ENCODE results near the gene ARHGEF4. TPM values are rescaled to one million over a fixed set of nuclear protein-coding genes. Genes with fewer than 3 reads are reported as not detected.

Gene ARHGEF4
- total RNA-seq, 1 donor from 2014 or later, result 9.3 TPM

GRCh38 chr2:130824492-130825061 is 12.1 kb upstream of the ARHGEF4 start:
- DNase-seq (ENCODE audit: low read depth), result peak; percentile 100
- no peak overlapping the region for H3K4me3 ChIP-seq (ENCODE audit: low read depth, low read length)
- no peak for TF ChIP-seq CTCF (IDR thresholded peaks at IDR 0.05; ENCODE audit: insufficient read depth, low read length, poor library complexity, severe bottlenecking)
- no peaks in the 10 kb centered on the region for H3K36me3 ChIP-seq (ENCODE audit: control insufficient read depth, insufficient read depth, low read length)
- H3K27me3 ChIP-seq (ENCODE audit: control insufficient read depth, insufficient read depth, low read length), result no peaks in the 10 kb centered on the region

DNA sequence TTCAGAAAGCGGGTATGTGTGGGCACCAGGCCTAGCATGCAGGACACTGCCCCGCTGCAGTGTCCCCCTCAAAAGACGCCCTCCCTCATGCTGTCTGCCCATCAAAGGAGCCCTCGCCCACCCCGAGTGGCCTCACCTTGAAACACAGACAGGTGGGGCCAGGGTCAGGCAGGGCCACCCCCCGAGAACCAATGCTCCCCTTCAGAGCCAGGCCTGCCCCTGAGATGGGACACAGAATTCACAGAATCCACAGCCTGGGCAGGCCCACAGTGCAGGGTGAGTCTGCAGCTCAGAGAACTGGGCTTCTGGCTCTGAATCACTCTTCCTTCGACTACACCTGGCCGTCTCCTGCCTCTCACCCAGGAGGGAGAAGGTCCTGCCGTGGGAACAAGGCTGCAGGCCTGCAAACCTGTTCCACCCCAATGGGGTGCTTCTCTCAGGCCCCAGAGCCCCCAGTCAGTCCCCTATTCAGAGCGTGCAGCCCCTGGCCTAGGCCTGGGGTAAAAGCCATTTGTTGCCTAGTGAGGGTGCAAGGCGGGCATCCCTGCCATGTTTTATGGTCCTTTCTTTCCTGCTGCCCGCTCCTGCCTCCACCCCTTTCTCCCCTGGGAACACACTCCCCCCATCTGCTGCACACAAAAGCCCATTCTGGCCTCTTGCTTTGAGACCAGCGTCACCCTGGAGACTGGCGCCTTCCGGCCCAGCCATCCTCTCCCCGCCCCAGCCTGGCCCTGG is 11.3 kb upstream of the ARHGEF4 start:
- H3K4me3 ChIP-seq (ENCODE audit: low read depth, low read length), result no peak overlapping the region
- TF ChIP-seq CTCF (IDR thresholded peaks at IDR 0.05; ENCODE audit: insufficient read depth, low read length, poor library complexity, severe bottlenecking), result no peak
- no peaks in the 10 kb centered on the region for H3K27me3 ChIP-seq (ENCODE audit: control insufficient read depth, insufficient read depth, low read length)
- no peak for DNase-seq (ENCODE audit: low read depth)
- H3K36me3 ChIP-seq (ENCODE audit: control insufficient read depth, insufficient read depth, low read length), result no peaks in the 10 kb centered on the region

DNA sequence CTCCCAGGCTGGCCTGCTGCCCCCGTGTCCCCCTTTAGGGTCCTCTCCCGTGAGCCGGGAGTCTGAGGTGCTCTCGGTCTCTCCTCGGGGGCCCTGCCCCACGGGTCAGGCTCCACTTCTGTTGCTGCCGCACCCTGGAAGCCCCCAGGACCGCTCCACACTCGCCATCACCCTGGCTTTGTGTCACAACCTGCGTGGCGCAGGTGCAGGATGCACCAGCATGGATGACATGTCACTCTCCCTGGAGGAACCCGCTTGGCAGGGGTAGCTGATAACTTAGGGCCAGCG is 10.8 kb upstream of the ARHGEF4 start:
- H3K36me3 ChIP-seq (ENCODE audit: control insufficient read depth, insufficient read depth, low read length), result no peaks in the 10 kb centered on the region
- DNase-seq (ENCODE audit: low read depth), result no peak
- no peak for TF ChIP-seq CTCF (IDR thresholded peaks at IDR 0.05; ENCODE audit: insufficient read depth, low read length, poor library complexity, severe bottlenecking)

DNA sequence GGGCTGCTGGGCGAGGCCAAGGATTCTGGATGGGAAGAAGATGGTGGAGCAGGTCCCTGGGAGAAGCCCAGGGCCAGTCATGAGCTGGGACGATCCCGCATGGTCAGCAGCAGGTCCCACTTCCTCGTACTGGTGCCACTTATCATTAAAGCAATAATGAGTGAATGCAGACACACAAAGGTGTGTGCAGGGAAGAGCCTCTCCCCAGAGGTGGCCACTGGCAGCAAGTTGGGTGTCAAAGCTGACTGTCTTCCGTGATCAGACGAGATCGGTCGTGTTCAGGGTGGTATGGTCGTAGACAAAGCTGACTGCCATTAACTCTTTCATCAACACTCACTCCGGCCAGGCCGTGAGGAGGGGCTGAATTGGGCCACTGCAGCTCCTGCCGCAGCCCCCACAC is 10.3 kb upstream of the ARHGEF4 start:
- DNase-seq (ENCODE audit: low read depth), result no peak
- TF ChIP-seq CTCF (IDR thresholded peaks at IDR 0.05; ENCODE audit: insufficient read depth, low read length, poor library complexity, severe bottlenecking), result no peak
- no peaks in the 10 kb centered on the region for H3K27me3 ChIP-seq (ENCODE audit: control insufficient read depth, insufficient read depth, low read length)
- no peaks in the 10 kb centered on the region for H3K36me3 ChIP-seq (ENCODE audit: control insufficient read depth, insufficient read depth, low read length)
- H3K4me3 ChIP-seq (ENCODE audit: low read depth, low read length), result no peak overlapping the region

More for the DNA sequence above, 10.8 kb upstream of the ARHGEF4 start:
- H3K27me3 ChIP-seq (ENCODE audit: control insufficient read depth, insufficient read depth, low read length), result no peaks in the 10 kb centered on the region
- no peak overlapping the region for H3K4me3 ChIP-seq (ENCODE audit: low read depth, low read length)

DNA sequence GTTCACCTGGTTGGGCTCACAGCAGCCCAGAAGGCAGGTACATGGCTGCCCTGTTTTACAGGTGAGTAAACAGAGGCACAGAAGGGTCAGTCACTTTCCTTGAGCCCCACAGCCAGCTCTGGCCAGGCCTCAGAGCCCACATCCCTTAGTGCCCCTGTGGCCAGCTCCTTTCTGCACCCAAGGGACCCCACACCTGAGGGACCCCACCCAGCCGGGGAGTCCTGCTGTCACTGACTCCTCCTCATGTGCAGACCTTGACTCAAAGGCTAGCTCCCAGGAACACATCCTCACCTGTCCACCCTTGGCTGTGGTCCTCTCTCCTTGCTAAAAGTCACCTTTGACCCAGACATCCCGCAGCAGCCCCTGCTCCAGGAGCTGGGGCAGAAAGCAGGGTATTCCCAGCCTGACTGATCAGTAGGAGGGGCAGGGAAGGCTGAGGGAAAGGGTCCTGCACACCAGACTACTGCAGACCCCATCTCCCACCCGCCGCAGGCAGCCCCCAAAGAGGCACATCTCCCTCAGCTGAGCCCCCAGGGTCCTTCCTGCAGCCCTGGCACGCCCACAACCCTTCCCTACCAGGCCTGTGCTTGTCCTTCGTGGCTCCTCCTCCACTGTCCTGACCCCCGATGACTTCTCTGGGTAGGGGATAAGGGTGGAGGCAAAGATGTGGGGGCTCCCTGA is 9.8 kb upstream of the ARHGEF4 start:
- no peak for DNase-seq (ENCODE audit: low read depth)
- TF ChIP-seq CTCF (IDR thresholded peaks at IDR 0.05; ENCODE audit: insufficient read depth, low read length, poor library complexity, severe bottlenecking), result no peak
- Histone ChIP-seq H3K36me3 (ENCODE audit: control insufficient read depth, insufficient read depth, low read length) (no peaks in the 10 kb centered on the region), H3K4me3 (ENCODE audit: low read depth, low read length) (no peak overlapping the region), H3K27me3 (ENCODE audit: control insufficient read depth, insufficient read depth, low read length) (no peaks in the 10 kb centered on the region)
